Skeletal muscle tissue (tissue), 4 donors: ENCODE results near the gene SOCS4. TPM values are rescaled to one million over a fixed set of nuclear protein-coding genes. Genes with fewer than 3 reads are reported as not detected.
"Not testable (repeated sequence)": the region's sequence is repeated elsewhere in the genome, so short reads cannot be mapped to it uniquely, and the experiment has no call there.

Experiments
- H3K27ac ChIP-seq: one replicate; pipeline ENCODE4 v1.7.0; 2013; ENCODE audit warnings: mild to moderate bottlenecking, low read depth, low read length, inconsistent platforms
- H3K27me3 ChIP-seq, 3 donors: one replicate each; pipeline ENCODE4 v1.7.0; 2013; ENCODE audit warnings: low read length in 3 of 3; ENCODE audit not compliant: control insufficient read depth in 3 of 3, insufficient read depth in 3 of 3
- H3K36me3 ChIP-seq, 3 donors: one replicate each; pipeline ENCODE4 v1.7.0; 2013; ENCODE audit warnings: low read length in 3 of 3; ENCODE audit not compliant: control insufficient read depth in 3 of 3, insufficient read depth in 3 of 3
- H3K4me1 ChIP-seq, 3 donors: one replicate each; pipeline ENCODE4 v1.7.0; 2013; ENCODE audit warnings: low read length in 3 of 3, mild to moderate bottlenecking in 3 of 3; ENCODE audit not compliant: control insufficient read depth in 3 of 3, insufficient read depth in 3 of 3
- H3K4me3 ChIP-seq, 3 donors: one replicate each; pipeline ENCODE4 v1.7.0; 2013; ENCODE audit warnings: low read length in 3 of 3
- H3K9ac ChIP-seq, 3 donors: one replicate each; pipeline ENCODE4 v1.7.0; 2013; ENCODE audit warnings: low read length in 3 of 3, mild to moderate bottlenecking in 3 of 3, moderate library complexity in 2 of 3, low read depth in 1 of 3
- H3K9me3 ChIP-seq, 3 donors: one replicate each; pipeline ENCODE4 v1.7.0; 2013; ENCODE audit warnings: low read length in 3 of 3; ENCODE audit not compliant: control insufficient read depth in 3 of 3
- total RNA-seq: library from RNA; depleted of rRNA; stranded (reverse); fragments of >200 nt; gene quantifications from one replicate; pipeline ENCODE4 v1.2.3, GENCODE V29; 2014
- donor health status: Osteomylitis.

Gene SOCS4
- total RNA-seq, 1 donor from 2014 or later: 9.4 TPM

GRCh38 chr14:55079961-55080360 lies 52.9 kb downstream of the SOCS4 start:
- not testable (repeated sequence) for H3K27me3 ChIP-seq, H3K4me1 ChIP-seq, H3K27ac ChIP-seq, H3K9me3 ChIP-seq, H3K9ac ChIP-seq, H3K36me3 ChIP-seq, H3K4me3 ChIP-seq

- no peak overlapping the region for H3K27ac ChIP-seq
- H3K27me3 ChIP-seq: no peaks in the 10 kb centered on the region
- H3K4me1 ChIP-seq: no peaks in the 10 kb centered on the region
- H3K4me3 ChIP-seq: no peak overlapping the region
- no peaks in the 10 kb centered on the region for H3K9me3 ChIP-seq
- no peak overlapping the region for H3K9ac ChIP-seq
- no peaks in the 10 kb centered on the region for H3K36me3 ChIP-seq
Measured at GRCh38 chr14:55084401-55085059, 57.5 kb downstream of the SOCS4 start.

- Histone ChIP-seq H3K9ac (no peak overlapping the region), H3K4me3 (no peak overlapping the region), H3K36me3 (no peaks in the 10 kb centered on the region), H3K27ac (no peak overlapping the region), H3K27me3 (no peaks in the 10 kb centered on the region), H3K9me3 (no peaks in the 10 kb centered on the region), H3K4me1 (no peaks in the 10 kb centered on the region)
Measured at GRCh38 chr14:55085060-55085660, 58.1 kb downstream of the SOCS4 start.

GRCh38 chr14:55086938-55087337 lies 59.9 kb downstream of the SOCS4 start:
- Histone ChIP-seq H3K4me1 (peaks cover 0 to 2% (median 0%) of the 10 kb centered on the region in 3 donors), H3K4me3 (no peak overlapping the region), H3K36me3 (no peaks in the 10 kb centered on the region), H3K9ac (no peak overlapping the region), H3K27me3 (no peaks in the 10 kb centered on the region), H3K27ac (no peak overlapping the region), H3K9me3 (no peaks in the 10 kb centered on the region)

DNA sequence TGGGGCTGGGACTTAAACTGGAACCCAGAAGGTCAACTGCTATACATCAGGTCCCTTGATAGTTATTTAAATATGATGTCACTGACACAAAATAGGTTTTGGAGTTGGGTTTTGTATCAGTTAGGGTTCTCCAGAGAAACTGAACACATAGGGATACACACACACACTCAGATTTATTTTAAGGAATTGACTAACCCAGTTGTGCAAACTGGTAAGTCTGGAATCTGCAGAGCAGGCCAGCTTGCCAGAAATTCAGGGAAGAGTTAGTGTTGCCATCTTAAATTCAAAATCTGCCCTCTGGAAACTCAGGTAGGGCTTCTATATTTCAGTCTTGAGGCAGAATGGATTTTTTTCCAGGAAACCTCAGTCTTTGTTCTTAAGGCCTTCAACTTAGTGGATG lies 61.3 kb downstream of the SOCS4 start:
- H3K4me3 ChIP-seq: no peak overlapping the region
- H3K4me1 ChIP-seq: peaks cover 0 to 5% (median 4%) of the 10 kb centered on the region in 3 donors
- no peaks in the 10 kb centered on the region for H3K27me3 ChIP-seq
- H3K27ac ChIP-seq: no peak overlapping the region
- H3K9me3 ChIP-seq: no peaks in the 10 kb centered on the region
- no peaks in the 10 kb centered on the region for H3K36me3 ChIP-seq
- no peak overlapping the region for H3K9ac ChIP-seq

DNA sequence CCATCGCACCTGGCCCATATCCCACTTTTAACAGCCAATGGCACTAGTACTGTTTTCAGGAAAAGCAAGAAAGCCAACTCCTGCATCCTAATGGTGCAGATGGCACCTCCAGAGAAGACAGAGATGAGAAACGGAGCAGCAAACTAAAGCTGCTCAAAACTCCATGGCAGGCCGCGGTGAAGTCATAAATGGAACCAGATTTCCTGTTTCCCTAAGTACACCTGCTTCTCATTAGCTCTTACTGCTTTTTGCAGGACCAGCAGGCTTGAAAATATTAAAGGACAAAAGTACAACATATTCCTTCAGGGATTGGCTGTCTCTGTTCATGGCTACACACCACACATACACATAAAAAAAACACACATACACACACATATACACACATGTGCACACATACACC lies 65.3 kb downstream of the SOCS4 start:
- H3K27me3 ChIP-seq: no peaks in the 10 kb centered on the region
- no peaks in the 10 kb centered on the region for H3K9me3 ChIP-seq
- H3K36me3 ChIP-seq: no peaks in the 10 kb centered on the region
- H3K27ac ChIP-seq: no peak overlapping the region
- no peak overlapping the region for H3K9ac ChIP-seq
- peaks cover 0 to 6% (median 5%) of the 10 kb centered on the region in 3 donors for H3K4me1 ChIP-seq
- no peak overlapping the region for H3K4me3 ChIP-seq

- H3K27ac ChIP-seq: no peak overlapping the region
- H3K4me1 ChIP-seq: peaks cover 0 to 9% (median 5%) of the 10 kb centered on the region in 3 donors
- H3K27me3 ChIP-seq: no peaks in the 10 kb centered on the region
- no peak overlapping the region for H3K9ac ChIP-seq
- no peaks in the 10 kb centered on the region for H3K9me3 ChIP-seq
- H3K36me3 ChIP-seq: no peaks in the 10 kb centered on the region
- no peak overlapping the region for H3K4me3 ChIP-seq
Measured at GRCh38 chr14:55094292-55095157, 67.5 kb downstream of the SOCS4 start.

GRCh38 chr14:55097881-55098560 lies 71.0 kb downstream of the SOCS4 start:
- H3K27ac ChIP-seq: peak overlapping the region; percentile 23

GRCh38 chr14:55098561-55098898 lies 71.5 kb downstream of the SOCS4 start:
- H3K4me3 ChIP-seq: no peak overlapping the region
- H3K9me3 ChIP-seq: no peaks in the 10 kb centered on the region
- no peaks in the 10 kb centered on the region for H3K27me3 ChIP-seq
- H3K9ac ChIP-seq: no peak overlapping the region
- H3K4me1 ChIP-seq: peaks cover 9 to 17% (median 16%) of the 10 kb centered on the region in 3 donors
- no peaks in the 10 kb centered on the region for H3K36me3 ChIP-seq
- H3K27ac ChIP-seq: peak overlapping the region; percentile 23

More at GRCh38 chr14:55097881-55098560, 71.0 kb downstream of the SOCS4 start:
- Histone ChIP-seq H3K36me3 (no peaks in the 10 kb centered on the region), H3K4me3 (no peak overlapping the region), H3K9me3 (no peaks in the 10 kb centered on the region), H3K9ac (no peak overlapping the region), H3K4me1 (peaks cover 4 to 12% (median 11%) of the 10 kb centered on the region in 3 donors), H3K27me3 (no peaks in the 10 kb centered on the region)
